H1 (cell line): ENCODE data around the gene NPIPA1. TPM values are rescaled to one million over a fixed set of nuclear protein-coding genes. Genes with fewer than 3 reads are reported as not detected.

Experiments used
- CTCF ChIA-PET: fragments of 300-600 bp; sonication (Branson Sonifier 250); formaldehyde crosslinking; loops from one replicate; lab custom pipeline; 2021; ENCODE audit not compliant: partially characterized antibody; lab: Charles Lee
- POLR2A ChIA-PET: fragments of 300-600 bp; sonication (Branson Sonifier 250); formaldehyde crosslinking; loops from one replicate; lab custom pipeline; 2021; ENCODE audit warnings: inconsistent platforms; ENCODE audit not compliant: partially characterized antibody; lab: Charles Lee
- DNase-seq, 2 experiments: peaks; one replicate each; pipeline versions ENCODE4 v3.0.0 to v3.0.0-alpha.2; 2010 to 2022; ENCODE audit warnings: low spot score in 2 of 2, low read depth in 1 of 2, mixed read lengths in 1 of 2
- FAIRE-seq: peaks from 2 replicates; lab custom pipeline; 2011; peaks lifted over from hg19 to GRCh38; lab: Jason Lieb, UNC
- H2AFZ ChIP-seq: 2 replicates; pipeline ENCODE4 v1.8.1; 2012; ENCODE audit warnings: low read length, inconsistent platforms
- H2AK5ac ChIP-seq: 2 replicates; pipeline ENCODE4 v1.6.1; 2013; ENCODE audit warnings: low read depth, low read length
- H2BK120ac ChIP-seq: replicated peaks from 2 replicates; pipeline ENCODE3; 2013; ENCODE audit warnings: low read depth, low read length, inconsistent platforms
- H2BK12ac ChIP-seq: 2 replicates; pipeline ENCODE4 v1.6.1; 2013; ENCODE audit warnings: low read depth, low read length
- H2BK15ac ChIP-seq: 2 replicates; pipeline ENCODE4 v1.6.1; 2013; ENCODE audit warnings: low read length
- H2BK20ac ChIP-seq: 2 replicates; pipeline ENCODE4 v1.6.1; 2013; ENCODE audit warnings: low read length
- H2BK5ac ChIP-seq: 2 replicates; pipeline ENCODE4 v1.6.1; 2013; ENCODE audit warnings: low read depth, low read length
- H3K14ac ChIP-seq: 2 replicates; pipeline ENCODE4 v1.6.1; 2013; ENCODE audit warnings: inconsistent platforms; ENCODE audit not compliant: insufficient read length
- H3K18ac ChIP-seq: 2 replicates; pipeline ENCODE4 v1.6.1; 2013; ENCODE audit warnings: low read length; ENCODE audit errors: extremely low read depth
- H3K23ac ChIP-seq: 2 replicates; pipeline ENCODE4 v1.6.1; 2013; ENCODE audit warnings: inconsistent platforms; ENCODE audit not compliant: insufficient read length
- H3K23me2 ChIP-seq: 2 replicates; pipeline ENCODE4 v1.6.1; 2013; ENCODE audit warnings: low read depth, low read length
- H3K27ac ChIP-seq: 2 replicates; pipeline ENCODE4 v1.6.1; 2011; ENCODE audit warnings: low read depth, low read length, inconsistent platforms
- H3K27me3 ChIP-seq, 4 experiments: replicated peaks in 1 of 4; 1 replicate in 1 of 4; 2 replicates in 3 of 4; pipeline versions ENCODE4 v1.6.1 to v1.8.1; 2011 to 2013; ENCODE audit warnings: low read length in 3 of 4, mild to moderate bottlenecking in 3 of 4, inconsistent platforms in 2 of 4, mixed read lengths in 2 of 4, moderate library complexity in 1 of 4; ENCODE audit not compliant: control insufficient read depth in 3 of 4, insufficient read depth in 3 of 4; ENCODE audit errors: extremely low read depth in 1 of 4
- H3K36me3 ChIP-seq, 4 experiments: 2 replicates each; pipeline versions ENCODE4 v1.6.1 to v1.8.1; 2011 to 2013; ENCODE audit warnings: mild to moderate bottlenecking in 4 of 4, low read length in 3 of 4, moderate library complexity in 2 of 4, control low read depth in 1 of 4, inconsistent platforms in 1 of 4; ENCODE audit not compliant: insufficient read depth in 4 of 4, control insufficient read depth in 2 of 4
- H3K4ac ChIP-seq: replicated peaks from 2 replicates; pipeline ENCODE3; 2013; ENCODE audit warnings: low read length, low read depth, mixed read lengths, inconsistent platforms; ENCODE audit not compliant: insufficient read length
- H3K4me1 ChIP-seq, 4 experiments: replicated peaks in 1 of 4; 1 replicate in 1 of 4; 2 replicates in 3 of 4; pipeline versions ENCODE4 v1.6.1 to v1.8.1; 2011 to 2013; ENCODE audit warnings: low read length in 3 of 4, inconsistent platforms in 2 of 4, mixed read lengths in 1 of 4; ENCODE audit not compliant: insufficient read depth in 4 of 4, control insufficient read depth in 3 of 4
- H3K4me2 ChIP-seq, 2 experiments: 2 replicates each; pipeline versions ENCODE4 v1.6.1 to v1.8.1; 2011 to 2013; ENCODE audit warnings: low read depth in 2 of 2, low read length in 2 of 2, control low read depth in 1 of 2, inconsistent platforms in 1 of 2, mild to moderate bottlenecking in 1 of 2; ENCODE audit not compliant: insufficient read depth in 1 of 2
- H3K4me3 ChIP-seq, 4 experiments: fragments of 200-600, 300-600 bp in 1 of 4; sonication (generic), shearing (Covaris generic), sonication (Bioruptor Twin) in 1 of 4; 2 replicates each; pipeline versions ENCODE4 v1.5.1 to v1.8.1; 2011 to 2016; ENCODE audit warnings: low read length in 4 of 4, low read depth in 3 of 4, control low read depth in 2 of 4, inconsistent platforms in 2 of 4, mild to moderate bottlenecking in 2 of 4, mixed read lengths in 1 of 4, moderate library complexity in 1 of 4; ENCODE audit not compliant: insufficient read depth in 2 of 4; ENCODE audit errors: extremely low read depth in 1 of 4
- H3K56ac ChIP-seq: replicated peaks from 2 replicates; pipeline ENCODE3; 2013; ENCODE audit warnings: low read depth, mild to moderate bottlenecking, mixed read lengths, low read length, inconsistent platforms; ENCODE audit not compliant: insufficient read length
- H3K79me1 ChIP-seq: 2 replicates; pipeline ENCODE4 v1.6.1; 2013; ENCODE audit warnings: low read depth, low read length, control low read depth
- H3K79me2 ChIP-seq, 2 experiments: 2 replicates each; pipeline versions ENCODE4 v1.6.1 to v1.8.1; 2012 to 2013; ENCODE audit warnings: low read length in 2 of 2, mild to moderate bottlenecking in 2 of 2, inconsistent platforms in 1 of 2; ENCODE audit not compliant: insufficient read depth in 2 of 2, control insufficient read depth in 1 of 2
- H3K9ac ChIP-seq, 4 experiments: replicated peaks in 1 of 4; 1 replicate in 1 of 4; 2 replicates in 3 of 4; pipeline versions ENCODE4 v1.6.1 to v1.8.1; 2011 to 2013; ENCODE audit warnings: low read depth in 3 of 4, low read length in 3 of 4, control low read depth in 2 of 4, mild to moderate bottlenecking in 2 of 4, moderate library complexity in 2 of 4, inconsistent platforms in 1 of 4; ENCODE audit errors: extremely low read depth in 1 of 4
- H3K9me3 ChIP-seq, 2 experiments: 2 replicates each; pipeline versions ENCODE4 v1.6.1 to v1.8.1; 2012 to 2013; ENCODE audit warnings: mild to moderate bottlenecking in 2 of 2, moderate library complexity in 2 of 2, control low read depth in 1 of 2, inconsistent platforms in 1 of 2, low read depth in 1 of 2, low read length in 1 of 2, mixed read lengths in 1 of 2; ENCODE audit not compliant: insufficient read depth in 2 of 2
- H4K20me1 ChIP-seq, 2 experiments: replicated peaks in 1 of 2; 2 replicates each; pipeline versions ENCODE3 to v1.8.1; 2011 to 2013; ENCODE audit warnings: inconsistent platforms in 2 of 2, low read length in 2 of 2, mild to moderate bottlenecking in 1 of 2; ENCODE audit not compliant: insufficient read depth in 2 of 2, control insufficient read depth in 1 of 2
- H4K5ac ChIP-seq: 2 replicates; pipeline ENCODE4 v1.6.1; 2013; ENCODE audit warnings: low read length, low read depth, mixed read lengths, inconsistent platforms; ENCODE audit not compliant: insufficient read length
- H4K8ac ChIP-seq: 2 replicates; pipeline ENCODE4 v1.8.0; 2013; ENCODE audit warnings: mild to moderate bottlenecking, moderate library complexity, low read length, inconsistent platforms; ENCODE audit not compliant: insufficient read depth; ENCODE audit errors: extremely low read depth
- H4K91ac ChIP-seq: replicated peaks from 2 replicates; pipeline ENCODE3; 2013; ENCODE audit warnings: low read length, mixed read lengths, inconsistent platforms; ENCODE audit not compliant: insufficient read length
- CEBPB ChIP-seq: IDR thresholded peaks from 2 replicates; pipeline ENCODE4 v1.6.1; 2012; ENCODE audit warnings: low read depth, low read length
- whole genome bisulfite sequencing, 2 experiments: shearing (Covaris generic) in 1 of 2; methylation state at CpG; one replicate each; pipeline versions ENCODE4 v1.1.6 to v1.1.7; 2013 to 2015; ENCODE audit warnings: low lambda C conversion rate in 2 of 2, mixed read lengths in 2 of 2, inconsistent platforms in 1 of 2, low coverage in 1 of 2, missing lambda C conversion rate in 1 of 2; ENCODE audit not compliant: insufficient replicate concordance in 2 of 2, insufficient coverage in 1 of 2, insufficient read length in 1 of 2; ENCODE audit errors: extremely low coverage in 1 of 2, missing lambda C conversion rate in 1 of 2; 5-methylcytosine and 5-hydroxymethylcytosine counted together
- polyA plus RNA-seq, 7 experiments: library from polyadenylated mRNA; depleted of rRNA in 3 of 7; stranded (reverse) in 5 of 7; unstranded in 2 of 7; fragments of >200 nt in 5 of 7; fragments of 200-250 nt in 2 of 7; gene quantifications; 1 replicate in 5 of 7; 2 replicates in 1 of 7; 4 replicates in 1 of 7; pipeline versions ENCODE4 v1.2.1 to v1.2.3, GENCODE V29; 2011 to 2013; ENCODE audit warnings: missing spikeins in 2 of 7, mixed read lengths in 2 of 7
- total RNA-seq: library from RNA; stranded (reverse); fragmentation: NEBNext Ultra II Directional; extraction: Animal tissue kit (Norgen Biotek cat#: 25700); gene quantifications from 2 replicates; pipeline ENCODE4 v1.2.1, GENCODE V29; 2021

The NPIPA1 gene
- total and polyA plus RNA-seq, 2 of the 8 experiments (the other 6 are each of a cell fraction or from before 2014, with no cell fraction given): 60.0 to 97.8 TPM

DNA sequence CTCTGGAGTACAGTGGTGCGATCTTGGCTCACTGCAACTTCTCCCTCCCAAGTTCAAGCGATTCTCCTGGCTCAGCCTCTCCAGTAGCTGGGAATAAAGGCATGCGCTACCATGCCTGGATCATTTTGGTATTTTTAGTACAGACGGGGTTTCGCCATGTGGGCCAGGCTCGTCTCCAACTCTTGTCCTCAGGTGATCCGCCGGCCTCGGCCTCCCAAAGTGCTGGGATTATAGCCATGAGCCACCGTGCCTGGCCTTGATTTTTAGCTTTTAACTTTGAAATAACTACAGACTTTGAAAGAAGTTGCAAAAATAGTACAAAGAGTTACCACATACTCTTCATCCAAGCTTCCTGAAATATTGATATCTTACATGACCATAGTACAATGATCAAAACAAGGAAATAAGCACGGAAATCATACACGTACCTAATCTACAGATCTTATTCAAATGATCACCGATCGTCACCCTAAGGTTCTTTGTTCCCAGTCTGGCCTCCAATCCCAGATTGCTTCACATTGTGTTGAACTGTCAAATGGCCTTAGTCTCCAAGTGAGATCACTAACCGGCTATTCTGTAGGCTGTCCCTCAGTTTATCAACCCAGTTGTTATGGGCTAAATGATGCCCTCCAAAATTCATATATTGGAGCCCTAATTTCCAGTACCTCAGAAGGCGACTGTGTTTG is 18.4 kb downstream of the NPIPA1 start:
- WGBS, 2 experiments: 94% methylated on average over 16 of the region's 16 CpGs; no CpG with 5 or more reads in 1 of the 2 experiments
- no peak for TF ChIP-seq CEBPB

More for the DNA sequence above, 18.4 kb downstream of the NPIPA1 start:
- Histone ChIP-seq H3K56ac (no peak overlapping the region), H4K20me1 (no peaks in the 10 kb centered on the region), H2BK5ac (no peak overlapping the region), H2BK20ac (no peak overlapping the region), H3K18ac (no peak overlapping the region), H3K4me3 (no peak overlapping the region), H3K14ac (no peak overlapping the region), H3K9me3 (no peaks in the 10 kb centered on the region), H3K27ac (no peak overlapping the region), H3K9ac (no peak overlapping the region), H4K8ac (no peak overlapping the region), H3K79me1 (no peaks in the 10 kb centered on the region), H3K4ac (no peak overlapping the region), H4K91ac (no peak overlapping the region), H3K27me3 (no peaks in the 10 kb centered on the region), H2AFZ (no peak overlapping the region), H4K5ac (no peak overlapping the region), H3K4me2 (no peak overlapping the region), H2BK12ac (no peak overlapping the region), H2BK120ac (no peak overlapping the region), H3K4me1 (no peaks in the 10 kb centered on the region), H3K79me2 (no peaks in the 10 kb centered on the region), H3K23ac (no peak overlapping the region), H2AK5ac (no peak overlapping the region), H3K23me2 (no peaks in the 10 kb centered on the region), H3K36me3 (no peaks in the 10 kb centered on the region), H2BK15ac (no peak overlapping the region)
- POLR2A ChIA-PET: no interaction called here
- FAIRE-seq (no peak), DNase-seq (peak in 1 of 2 experiments; percentile 43)
- CTCF ChIA-PET: no interaction called here
